HG03108 (cell line): ENCODE data around the gene ICAM2.

ENCODE experiments used
- ATAC-seq: cut with Tn5 transposase; IDR thresholded peaks from one replicate; pipeline ENCODE4 v1.9.1; 2021; ENCODE audit warnings: moderate library complexity; ENCODE audit not compliant: unreplicated experiment

ICAM2 gene

GRCh38 chr17:63978272-63979200 is 41.9 kb downstream of the ICAM2 start:
- ATAC-seq: no peak

DNA sequence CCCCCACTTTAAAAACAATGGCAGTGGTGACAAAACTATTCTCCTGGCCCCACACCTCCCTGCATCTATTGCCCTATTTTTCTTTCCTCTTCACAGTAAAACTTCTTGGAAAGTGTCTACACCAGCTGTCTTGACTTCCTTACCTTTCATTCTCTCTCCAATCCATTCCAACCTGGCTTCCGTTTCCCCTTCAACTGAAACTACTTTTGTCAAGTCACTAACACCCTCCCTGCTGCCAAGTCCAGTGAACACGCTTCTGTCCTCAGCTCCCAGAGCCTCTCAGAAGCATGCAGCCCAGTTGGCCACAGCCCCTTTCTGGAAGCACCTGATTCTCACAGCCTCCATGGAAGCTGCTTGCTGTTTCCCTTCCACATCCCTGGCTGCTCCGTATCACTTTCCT is 43.7 kb downstream of the ICAM2 start:
- ATAC-seq: no peak

DNA sequence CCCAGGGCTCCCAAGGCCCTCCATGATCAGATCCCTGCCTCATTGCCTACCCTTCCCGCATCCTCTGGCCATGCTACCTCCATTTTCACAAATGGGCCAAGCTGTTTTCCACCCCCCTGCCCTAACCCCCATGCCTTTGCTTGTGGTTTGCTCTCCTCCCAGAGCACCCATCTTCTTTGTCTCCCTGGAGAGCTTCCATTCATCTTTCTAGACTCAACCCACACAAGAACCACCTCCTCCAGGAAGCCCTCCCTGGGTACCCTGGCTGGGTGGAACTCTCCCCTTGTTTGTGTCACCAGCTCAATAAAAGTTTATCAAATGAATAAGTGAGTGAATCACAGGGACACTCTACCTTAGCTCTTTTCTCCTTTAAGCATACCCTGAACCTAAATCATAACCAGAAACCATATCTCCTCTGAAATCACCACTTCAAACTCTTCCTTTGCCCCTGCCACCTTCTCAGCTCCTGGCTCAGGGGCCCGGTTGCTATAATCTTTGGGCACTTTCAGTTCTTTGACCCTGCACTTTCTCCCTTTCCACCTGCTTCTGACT is 44.8 kb downstream of the ICAM2 start:
- ATAC-seq: no peak

DNA sequence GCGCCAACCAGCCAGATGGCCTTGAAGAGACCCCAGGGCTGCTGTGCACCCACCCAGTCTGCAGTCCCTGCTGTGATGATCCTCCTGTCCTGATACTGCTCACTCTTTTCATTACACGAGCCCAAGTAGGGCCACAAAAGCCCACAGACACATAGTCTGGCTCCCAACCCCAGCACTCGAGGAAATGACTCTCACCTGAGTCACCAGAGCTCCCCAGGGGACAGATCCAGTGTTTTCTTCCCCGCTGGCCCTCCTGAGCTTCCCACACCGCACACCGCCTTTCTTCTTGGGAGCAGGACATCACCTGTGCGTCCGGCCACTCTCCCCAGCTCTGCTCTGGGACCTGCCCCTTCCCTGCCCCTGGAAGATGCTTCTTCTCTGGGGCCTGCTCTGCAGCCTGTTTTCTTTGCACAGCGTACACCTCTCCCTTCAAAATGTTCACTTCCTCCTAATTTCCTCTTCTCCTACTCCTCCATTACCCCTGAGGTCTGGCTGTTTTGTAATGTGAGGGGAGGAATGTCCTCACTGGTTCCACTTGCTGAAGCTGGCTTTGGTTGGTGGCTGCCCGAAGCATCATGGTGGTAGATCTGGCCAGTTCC is 45.7 kb downstream of the ICAM2 start:
- no peak for ATAC-seq

- no peak for ATAC-seq
Measured at GRCh38 chr17:63973930-63974593, 46.4 kb downstream of the ICAM2 start.

- no peak for ATAC-seq
Measured at GRCh38 chr17:63973247-63973646, 47.2 kb downstream of the ICAM2 start.

DNA sequence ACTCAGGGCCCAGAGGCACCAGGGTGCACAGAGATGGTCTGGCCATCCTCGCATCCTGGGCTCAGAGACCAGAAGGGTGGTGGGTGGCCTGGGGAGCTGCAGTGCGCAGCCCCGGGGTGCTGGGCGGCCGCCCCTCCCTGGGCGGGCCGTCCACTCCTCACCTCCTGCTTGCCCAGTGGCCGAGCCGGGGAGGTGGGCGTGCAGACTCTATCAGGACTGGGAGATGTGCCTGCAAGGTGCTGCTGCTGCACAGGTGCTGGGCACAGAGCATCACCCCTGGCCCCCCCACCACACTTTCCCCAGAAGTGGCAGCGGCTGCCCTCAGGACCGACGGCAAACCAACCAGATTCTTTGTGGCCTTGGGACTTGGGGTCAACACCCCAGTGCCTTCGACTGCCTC is 47.6 kb downstream of the ICAM2 start, which contains the start of gene SCN4A:
TSS of gene SCN4A (minus strand) at position 123 of the 400 bp plus-strand sequence. CDS start at position 46, 77 bp downstream.
- ATAC-seq: no peak

DNA sequence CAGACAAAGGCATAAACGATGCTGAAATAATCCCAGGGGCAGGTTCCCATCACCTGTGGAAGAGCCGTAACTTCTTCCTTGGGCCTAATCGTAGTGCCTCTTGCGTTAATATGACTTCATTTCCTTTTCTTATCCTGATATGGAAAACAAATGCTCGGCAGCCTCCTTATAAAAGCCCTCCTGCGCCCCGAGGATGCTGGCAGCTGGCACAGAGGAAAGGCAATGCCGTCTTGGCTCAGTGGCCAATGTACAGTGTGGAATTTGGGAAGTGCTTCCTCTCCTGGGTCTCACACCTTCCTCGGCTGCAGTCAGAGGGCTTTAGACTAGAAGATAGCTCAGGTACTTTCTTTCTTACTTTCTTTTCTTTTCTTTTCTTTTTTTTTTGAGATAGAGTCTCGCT is 51.2 kb downstream of the ICAM2 start:
- ATAC-seq: no peak

- no peak for ATAC-seq
Measured at GRCh38 chr17:63967953-63968352, 52.5 kb downstream of the ICAM2 start.

- ATAC-seq: no peak
Measured at GRCh38 chr17:63966646-63967264, 53.7 kb downstream of the ICAM2 start.

DNA sequence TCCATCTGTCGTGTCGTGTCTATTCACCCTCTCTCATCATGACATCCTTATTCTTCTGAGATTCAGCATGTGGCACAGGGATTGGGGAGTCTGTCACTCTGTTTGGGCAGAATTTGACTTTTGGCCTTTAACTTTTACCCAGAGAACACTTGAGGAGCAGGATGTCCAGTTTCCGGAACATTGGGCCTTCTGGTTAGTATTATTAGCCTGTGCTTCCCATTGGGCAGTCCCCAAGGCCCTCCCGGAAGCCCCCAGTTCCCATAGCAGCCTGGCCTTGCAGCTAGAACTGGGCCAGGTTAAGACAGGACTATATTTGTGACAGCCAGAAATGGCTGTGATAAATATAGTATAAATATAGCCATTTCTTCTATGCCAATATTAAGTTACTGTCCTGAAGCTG is 57.3 kb downstream of the ICAM2 start:
- no peak for ATAC-seq

DNA sequence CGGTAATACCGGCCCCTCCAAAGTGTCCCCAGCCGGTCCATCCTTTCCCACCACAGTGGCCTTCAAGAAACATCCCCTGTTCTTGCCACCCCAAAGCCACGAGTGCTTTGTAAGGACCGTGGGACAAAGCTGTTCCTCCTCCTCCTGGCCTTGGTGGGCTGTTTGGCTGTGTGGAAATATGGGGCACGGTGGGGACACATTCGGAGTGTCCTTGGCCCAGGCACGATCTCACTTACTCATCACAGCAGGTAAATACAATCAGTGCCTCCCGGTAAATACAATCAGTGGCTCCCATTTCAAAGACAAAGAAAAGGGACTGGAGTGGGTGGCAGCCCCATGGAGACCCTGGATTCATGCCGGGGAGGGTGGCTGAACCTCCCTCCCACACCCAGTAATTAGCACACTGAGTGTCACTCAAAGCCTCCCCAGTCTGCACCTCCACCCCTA is 58.1 kb downstream of the ICAM2 start:
- ATAC-seq: no peak

GRCh38 chr17:63961355-63962212 is 58.8 kb downstream of the ICAM2 start:
- no peak for ATAC-seq

DNA sequence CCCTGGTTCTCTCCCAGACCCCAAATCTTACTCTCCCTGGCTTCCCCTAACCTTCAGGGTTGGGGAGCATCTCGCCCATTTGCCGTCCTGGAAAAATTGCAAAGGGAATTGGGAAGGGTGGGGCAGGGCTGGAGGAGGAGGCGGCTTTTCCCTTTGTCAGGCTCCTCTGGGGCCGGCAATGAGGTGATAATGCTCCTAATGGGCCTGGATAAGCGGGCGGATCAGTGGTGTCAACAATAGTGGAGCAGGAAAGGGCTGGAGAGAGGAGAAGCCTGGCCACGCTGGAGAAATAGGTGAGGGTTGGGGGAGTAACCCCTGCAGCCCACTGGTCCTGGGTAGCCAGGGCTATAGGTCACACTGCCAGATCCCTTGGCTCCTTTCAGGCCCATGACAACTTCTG is 60.0 kb downstream of the ICAM2 start:
- no peak for ATAC-seq

DNA sequence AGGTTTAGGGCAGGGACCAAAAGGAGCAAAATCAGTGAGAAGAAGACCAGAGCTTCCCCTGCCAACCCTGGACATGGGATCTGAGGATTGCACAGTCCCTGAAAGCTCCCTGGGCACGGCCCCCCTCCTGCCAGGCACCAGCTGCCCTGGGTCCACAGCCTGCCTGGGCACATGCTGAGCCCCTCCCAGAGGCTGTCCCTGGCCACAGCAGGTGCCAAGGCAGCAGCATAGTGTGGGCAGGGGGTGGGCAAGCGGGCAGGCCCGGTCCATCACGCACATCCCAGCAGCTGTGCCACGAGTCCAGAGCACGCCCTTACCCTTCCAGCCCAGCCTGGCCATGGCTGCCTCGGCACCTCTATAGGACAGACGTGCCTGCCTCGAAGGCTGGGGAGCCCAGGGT is 60.4 kb downstream of the ICAM2 start:
- ATAC-seq: no peak

DNA sequence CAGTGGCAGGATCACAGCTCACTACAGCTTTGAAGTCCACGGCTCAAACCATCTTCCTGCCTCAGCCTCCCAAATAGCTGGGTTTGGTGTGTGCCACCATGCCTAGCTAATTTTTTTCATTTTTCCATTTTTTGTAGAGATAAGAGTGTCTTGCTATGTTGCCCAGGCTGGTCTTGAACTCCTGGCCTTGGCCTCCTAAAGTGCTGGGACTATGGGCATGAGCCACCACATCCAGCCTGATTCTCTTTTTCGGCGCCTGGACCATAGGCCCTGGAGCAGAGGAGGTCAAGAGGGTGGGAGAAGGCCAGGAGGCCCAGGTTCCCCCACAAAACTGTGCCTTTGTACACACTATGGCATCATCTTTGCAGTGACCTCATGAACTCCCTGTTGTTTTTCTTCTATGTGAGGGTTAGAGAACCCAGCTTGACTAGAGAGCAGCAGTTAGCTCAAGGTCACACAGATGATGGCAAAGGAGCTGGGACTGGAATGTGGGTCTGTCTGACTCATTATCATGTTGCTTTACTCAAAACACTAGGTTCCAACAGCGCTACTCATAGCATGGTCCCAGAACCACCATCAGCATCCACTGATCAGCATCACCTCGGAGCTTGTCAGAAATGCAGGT is 64.0 kb downstream of the ICAM2 start:
- no peak for ATAC-seq

- ATAC-seq: no peak
Measured at GRCh38 chr17:63955791-63956190, 64.6 kb downstream of the ICAM2 start.

DNA sequence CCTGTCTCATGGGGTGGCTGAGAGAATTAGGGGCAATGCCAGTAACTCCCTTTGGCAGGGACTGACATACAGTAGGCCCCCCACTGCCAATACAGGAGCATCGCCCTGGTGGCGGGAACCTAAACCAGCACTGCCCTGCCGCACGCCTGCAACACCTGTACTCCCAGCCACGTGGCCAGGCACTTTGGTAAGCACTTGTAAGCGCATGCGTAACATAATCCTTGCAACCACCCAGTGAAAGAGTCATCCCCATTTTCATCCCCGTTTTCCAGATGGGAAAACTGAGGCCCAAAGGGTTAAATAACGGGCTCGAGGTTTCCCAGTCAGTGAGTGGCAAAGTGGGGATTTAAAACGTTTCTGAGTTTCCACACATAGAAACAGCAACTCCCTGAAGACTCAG is 65.2 kb downstream of the ICAM2 start:
- no peak for ATAC-seq

DNA sequence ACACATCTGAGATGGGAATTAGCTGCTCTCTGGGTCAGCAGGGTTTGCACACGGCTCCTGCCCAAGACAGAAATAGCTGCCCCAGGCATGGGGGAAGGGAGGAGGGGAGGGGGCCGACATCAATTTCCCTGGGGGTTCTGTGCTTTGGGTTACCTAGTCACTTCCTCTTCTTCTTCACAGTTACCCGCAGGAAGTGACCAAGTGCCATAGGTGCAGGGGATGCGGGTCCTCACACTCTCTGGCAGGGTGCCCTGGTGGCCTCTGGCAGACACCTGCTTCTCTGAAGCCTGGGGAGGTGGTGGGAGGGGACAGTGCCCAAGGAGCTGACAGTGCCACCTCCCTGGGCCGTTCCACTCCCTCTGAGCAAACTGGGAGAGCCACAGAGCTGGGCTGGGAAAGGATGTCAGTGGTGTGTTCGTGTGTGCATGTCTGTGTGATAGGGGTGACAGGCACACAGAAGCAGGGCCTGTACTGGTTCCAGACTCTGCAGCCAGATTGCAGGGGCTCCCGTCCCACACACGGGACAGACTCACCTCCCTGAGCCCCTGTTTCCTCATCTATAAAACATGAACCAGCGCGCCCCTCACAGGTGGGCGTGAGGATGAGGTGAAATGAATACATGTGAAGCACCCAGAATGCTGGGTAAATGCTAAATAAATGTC is 65.9 kb downstream of the ICAM2 start:
- peak; percentile 68 for ATAC-seq
